Right atrium auricular region (tissue), 2 donors: ENCODE data around the gene RAPGEF1. TPM values are rescaled to one million over a fixed set of nuclear protein-coding genes. Genes with fewer than 3 reads are reported as not detected.

Source experiments
- DNase-seq: peaks from one replicate; pipeline ENCODE4 v3.0.0-alpha.2; 2019; ENCODE audit warnings: low spot score
- H3K27ac ChIP-seq, 2 donors: fragments of 200-600 bp; sonication (generic); 1 replicate in 1 of 2; 2 replicates in 1 of 2; pipeline ENCODE4 v1.5.1; 2016 to 2019
- H3K27me3 ChIP-seq, 2 donors: fragments of 200-600 bp; sonication (generic); one replicate each; pipeline versions ENCODE4 v1.5.1 to v1.6.0; 2017 to 2019
- H3K36me3 ChIP-seq: fragments of 200-600 bp; sonication (generic); one replicate; pipeline ENCODE4 v1.5.1; 2016
- H3K4me1 ChIP-seq, 2 donors: fragments of 200-600 bp; sonication (generic); one replicate each; pipeline versions ENCODE4 v1.5.1 to v1.6.0; 2017 to 2019
- H3K4me3 ChIP-seq, 2 donors: fragments of 200-600 bp; sonication (generic); 1 replicate in 1 of 2; 2 replicates in 1 of 2; pipeline ENCODE4 v1.5.1; 2017 to 2019; ENCODE audit warnings: mild to moderate bottlenecking in 1 of 2, moderate library complexity in 1 of 2
- H3K9me3 ChIP-seq, 2 donors: fragments of 200-600 bp; sonication (generic); one replicate each; pipeline ENCODE4 v1.5.1; 2019
- total RNA-seq, 2 donors: library from RNA; depleted of rRNA; stranded (reverse); fragments of >200 nt; gene quantifications; one replicate each; pipeline ENCODE4 v1.1.0, GENCODE V29; 2016
- TF ChIP-seq, protein P1 (sequence below), 2 donors: fragments of 200-600 bp; sonication (generic); IDR thresholded peaks; one replicate each; pipeline ENCODE4 v1.5.1; 2019; ENCODE audit warnings: antibody characterized with exemption in 2 of 2

The RAPGEF1 gene
- total RNA-seq, 2 donors from 2014 or later: 59.5 to 65.1 TPM

DNA sequence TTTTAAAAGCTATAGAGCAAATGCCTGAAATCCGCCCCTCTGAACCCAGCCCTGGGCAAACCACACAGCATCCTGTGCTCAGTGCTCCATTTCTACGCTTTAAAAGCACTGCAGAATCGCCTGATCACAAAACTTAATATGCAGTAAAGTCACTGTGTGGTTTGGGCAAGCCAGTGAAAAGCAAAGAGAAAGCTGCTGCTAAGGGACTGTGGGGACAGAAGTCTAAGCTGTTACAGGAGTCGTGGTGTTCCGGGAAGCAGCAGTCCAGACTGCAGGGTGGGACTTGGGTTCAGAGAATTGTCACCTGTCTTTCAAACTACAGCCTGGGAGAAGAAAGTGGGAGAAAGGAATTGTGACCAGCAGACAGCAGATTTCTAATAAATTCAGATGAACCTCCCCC is 8.2 kb downstream of the RAPGEF1 start:
- no peak overlapping the region for H3K4me3 ChIP-seq
- H3K4me1 ChIP-seq: peaks cover 0 to 98% of the 10 kb centered on the region in 2 donors
- no peaks in the 10 kb centered on the region for H3K27me3 ChIP-seq

DNA sequence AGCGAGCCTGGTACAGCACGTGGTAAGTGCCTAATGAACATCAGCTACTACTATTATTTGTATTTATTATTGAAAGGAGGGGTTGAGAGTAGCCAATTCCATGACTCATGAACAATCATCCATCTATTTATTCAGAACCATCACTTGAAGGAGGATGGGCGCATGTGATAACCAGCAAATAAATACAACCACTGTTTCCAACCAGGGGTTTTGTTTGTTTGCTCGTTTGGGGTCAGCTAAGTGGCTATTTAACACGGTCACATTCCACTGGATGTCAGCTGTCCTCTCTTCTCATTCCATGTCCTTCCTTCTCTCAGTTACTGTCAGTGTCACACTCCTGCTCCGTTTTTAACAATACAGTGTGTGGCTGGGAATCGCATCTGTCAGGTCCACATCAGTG is 8.6 kb downstream of the RAPGEF1 start:
- TF ChIP-seq, protein P1, sequence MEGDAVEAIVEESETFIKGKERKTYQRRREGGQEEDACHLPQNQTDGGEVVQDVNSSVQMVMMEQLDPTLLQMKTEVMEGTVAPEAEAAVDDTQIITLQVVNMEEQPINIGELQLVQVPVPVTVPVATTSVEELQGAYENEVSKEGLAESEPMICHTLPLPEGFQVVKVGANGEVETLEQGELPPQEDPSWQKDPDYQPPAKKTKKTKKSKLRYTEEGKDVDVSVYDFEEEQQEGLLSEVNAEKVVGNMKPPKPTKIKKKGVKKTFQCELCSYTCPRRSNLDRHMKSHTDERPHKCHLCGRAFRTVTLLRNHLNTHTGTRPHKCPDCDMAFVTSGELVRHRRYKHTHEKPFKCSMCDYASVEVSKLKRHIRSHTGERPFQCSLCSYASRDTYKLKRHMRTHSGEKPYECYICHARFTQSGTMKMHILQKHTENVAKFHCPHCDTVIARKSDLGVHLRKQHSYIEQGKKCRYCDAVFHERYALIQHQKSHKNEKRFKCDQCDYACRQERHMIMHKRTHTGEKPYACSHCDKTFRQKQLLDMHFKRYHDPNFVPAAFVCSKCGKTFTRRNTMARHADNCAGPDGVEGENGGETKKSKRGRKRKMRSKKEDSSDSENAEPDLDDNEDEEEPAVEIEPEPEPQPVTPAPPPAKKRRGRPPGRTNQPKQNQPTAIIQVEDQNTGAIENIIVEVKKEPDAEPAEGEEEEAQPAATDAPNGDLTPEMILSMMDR (IDR thresholded peaks at IDR 0.05): no peak
- Histone ChIP-seq H3K27me3 (no peaks in the 10 kb centered on the region), H3K4me3 (no peak overlapping the region), H3K27ac (peak overlapping the region; percentile 71 to 72), H3K36me3 (no peaks in the 10 kb centered on the region), H3K4me1 (peaks cover 0 to 95% of the 10 kb centered on the region in 2 donors), H3K9me3 (no peaks in the 10 kb centered on the region)
- DNase-seq: no peak

More for the DNA sequence above, 8.2 kb downstream of the RAPGEF1 start:
- Histone ChIP-seq H3K9me3 (no peaks in the 10 kb centered on the region), H3K27ac (peak overlapping the region; percentile 71 to 72), H3K36me3 (no peaks in the 10 kb centered on the region)
- DNase-seq: no peak
- TF ChIP-seq, protein P1 (IDR thresholded peaks at IDR 0.05): no peak

DNA sequence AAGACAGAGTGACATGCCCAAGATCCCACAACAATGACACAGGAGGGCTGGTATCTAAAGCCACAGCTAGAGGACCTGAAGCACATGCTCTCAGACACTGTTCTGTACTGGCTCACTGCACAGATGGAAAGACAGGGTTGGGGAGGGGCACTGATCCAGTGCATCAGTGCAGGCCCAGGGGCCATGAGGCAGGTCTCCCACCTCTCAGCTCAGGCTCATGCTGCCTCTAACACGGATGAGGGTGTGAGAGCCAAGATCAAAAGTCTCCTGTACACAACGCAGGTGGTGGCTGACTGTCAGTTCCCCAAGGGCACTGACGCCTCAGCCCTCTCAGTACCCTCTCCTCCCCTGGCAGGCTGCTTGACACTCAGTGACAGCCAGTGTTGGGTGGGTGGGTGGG is 10.9 kb downstream of the RAPGEF1 start:
- H3K36me3 ChIP-seq: no peaks in the 10 kb centered on the region
- no peaks in the 10 kb centered on the region for H3K27me3 ChIP-seq
- peaks cover 0 to 89% of the 10 kb centered on the region in 2 donors for H3K4me1 ChIP-seq
- TF ChIP-seq, protein P1 (IDR thresholded peaks at IDR 0.05): no peak
- no peak overlapping the region for H3K4me3 ChIP-seq
- H3K27ac ChIP-seq: peak overlapping the region; percentile 35 to 60
- H3K9me3 ChIP-seq: no peaks in the 10 kb centered on the region
- no peak for DNase-seq

DNA sequence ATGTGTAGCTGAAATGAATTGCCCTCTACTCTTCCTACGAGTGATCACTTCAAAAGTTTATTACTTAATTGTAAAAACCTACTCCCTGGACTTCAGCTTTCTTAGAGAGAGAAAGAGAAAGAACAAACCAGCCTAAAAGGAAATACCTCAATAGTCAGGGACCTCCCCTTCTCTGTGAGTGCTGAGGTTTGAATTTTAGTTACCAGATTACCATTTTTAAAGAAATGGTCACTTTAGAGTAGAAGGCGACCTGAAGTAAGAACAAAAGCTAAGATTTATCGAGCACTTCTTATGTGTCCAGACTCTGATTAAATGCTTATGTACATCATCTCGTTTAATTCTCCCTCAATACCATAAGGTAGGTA is 11.3 kb downstream of the RAPGEF1 start:
- peak overlapping the region; percentile 35 to 60 for H3K27ac ChIP-seq

DNA sequence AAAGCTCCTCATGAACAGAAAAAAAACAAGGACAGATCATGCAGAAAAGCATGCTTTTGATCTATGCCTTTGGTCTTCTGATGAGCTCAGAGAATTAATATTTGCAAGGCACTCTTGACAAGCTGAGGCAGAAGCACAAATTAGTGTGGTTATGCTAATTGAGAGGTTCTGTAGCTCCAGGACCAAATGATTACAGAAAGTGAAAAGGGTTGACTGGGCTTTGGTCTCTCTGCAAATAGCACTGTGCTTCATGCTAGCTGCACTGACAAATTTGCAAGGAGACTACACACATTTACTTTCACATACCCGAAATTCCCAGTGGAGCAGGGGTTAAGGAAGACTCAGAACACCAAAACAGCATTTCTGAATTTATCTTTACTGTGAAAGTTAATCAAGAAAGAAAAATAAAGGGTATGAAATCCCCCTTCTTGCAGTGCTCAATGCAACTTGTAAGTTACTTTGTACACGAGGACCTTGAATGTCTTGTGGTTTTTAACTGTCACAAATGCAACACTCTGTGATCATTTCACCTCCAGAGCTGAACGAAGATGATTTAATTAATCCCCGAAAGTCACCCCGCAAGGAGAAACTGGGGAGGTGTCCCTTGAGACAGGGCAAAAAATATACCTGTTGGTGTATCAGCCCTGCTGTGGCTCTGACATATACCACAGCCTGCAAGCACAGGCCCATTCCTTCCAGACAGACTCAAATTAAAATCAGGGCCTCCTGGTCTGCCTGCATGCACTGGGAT is 11.9 kb downstream of the RAPGEF1 start:
- DNase-seq: no peak
- H3K4me1 ChIP-seq: peaks cover 0 to 88% of the 10 kb centered on the region in 2 donors
- H3K4me3 ChIP-seq: no peak overlapping the region
- H3K9me3 ChIP-seq: no peaks in the 10 kb centered on the region
- no peaks in the 10 kb centered on the region for H3K36me3 ChIP-seq
- no peaks in the 10 kb centered on the region for H3K27me3 ChIP-seq
- peak overlapping the region; percentile 35 to 60 for H3K27ac ChIP-seq
- TF ChIP-seq, protein P1 (IDR thresholded peaks at IDR 0.05): no peak

More for the DNA sequence above, 11.3 kb downstream of the RAPGEF1 start:
- H3K27me3 ChIP-seq: no peaks in the 10 kb centered on the region
- H3K4me1 ChIP-seq: peaks cover 0 to 89% of the 10 kb centered on the region in 2 donors
- DNase-seq: no peak
- no peaks in the 10 kb centered on the region for H3K9me3 ChIP-seq
- H3K4me3 ChIP-seq: no peak overlapping the region
- TF ChIP-seq, protein P1 (IDR thresholded peaks at IDR 0.05): no peak
- H3K36me3 ChIP-seq: no peaks in the 10 kb centered on the region
